ENCODE results near the gene SOBP.
"Not testable (repeated sequence)": the region's sequence is repeated elsewhere in the genome, so short reads cannot be mapped to it uniquely, and the experiment has no call there.

Gene SOBP

DNA sequence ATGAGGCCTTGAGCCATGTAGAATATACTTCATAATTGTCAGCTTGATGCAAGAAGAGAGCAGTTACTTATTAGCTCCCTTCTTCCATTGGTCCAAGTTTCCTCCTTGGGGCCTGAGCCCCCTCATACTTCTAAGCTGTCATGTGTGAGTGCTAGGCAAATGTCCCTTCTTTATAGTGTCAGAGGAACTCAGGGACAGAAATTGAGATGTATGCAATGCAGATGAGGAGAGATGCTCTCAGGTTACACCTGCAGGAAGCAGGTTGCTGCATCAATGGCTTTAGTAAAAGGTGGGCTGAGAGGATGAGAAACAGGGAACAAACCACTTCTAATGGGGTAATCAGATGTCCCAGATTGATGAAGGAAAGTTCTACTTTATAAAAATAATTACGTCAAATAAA lies 23.9 kb upstream of the SOBP start:
- no peak overlapping the region for H3K4me3 ChIP-seq (ENCODE audit: low read depth, low read length)
- DNase-seq (ENCODE audit: low read depth): no peak
- TF ChIP-seq, protein P1, sequence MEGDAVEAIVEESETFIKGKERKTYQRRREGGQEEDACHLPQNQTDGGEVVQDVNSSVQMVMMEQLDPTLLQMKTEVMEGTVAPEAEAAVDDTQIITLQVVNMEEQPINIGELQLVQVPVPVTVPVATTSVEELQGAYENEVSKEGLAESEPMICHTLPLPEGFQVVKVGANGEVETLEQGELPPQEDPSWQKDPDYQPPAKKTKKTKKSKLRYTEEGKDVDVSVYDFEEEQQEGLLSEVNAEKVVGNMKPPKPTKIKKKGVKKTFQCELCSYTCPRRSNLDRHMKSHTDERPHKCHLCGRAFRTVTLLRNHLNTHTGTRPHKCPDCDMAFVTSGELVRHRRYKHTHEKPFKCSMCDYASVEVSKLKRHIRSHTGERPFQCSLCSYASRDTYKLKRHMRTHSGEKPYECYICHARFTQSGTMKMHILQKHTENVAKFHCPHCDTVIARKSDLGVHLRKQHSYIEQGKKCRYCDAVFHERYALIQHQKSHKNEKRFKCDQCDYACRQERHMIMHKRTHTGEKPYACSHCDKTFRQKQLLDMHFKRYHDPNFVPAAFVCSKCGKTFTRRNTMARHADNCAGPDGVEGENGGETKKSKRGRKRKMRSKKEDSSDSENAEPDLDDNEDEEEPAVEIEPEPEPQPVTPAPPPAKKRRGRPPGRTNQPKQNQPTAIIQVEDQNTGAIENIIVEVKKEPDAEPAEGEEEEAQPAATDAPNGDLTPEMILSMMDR (conservative IDR thresholded peaks at IDR 0.05; ENCODE audit: low read depth, low read length): no peak

DNA sequence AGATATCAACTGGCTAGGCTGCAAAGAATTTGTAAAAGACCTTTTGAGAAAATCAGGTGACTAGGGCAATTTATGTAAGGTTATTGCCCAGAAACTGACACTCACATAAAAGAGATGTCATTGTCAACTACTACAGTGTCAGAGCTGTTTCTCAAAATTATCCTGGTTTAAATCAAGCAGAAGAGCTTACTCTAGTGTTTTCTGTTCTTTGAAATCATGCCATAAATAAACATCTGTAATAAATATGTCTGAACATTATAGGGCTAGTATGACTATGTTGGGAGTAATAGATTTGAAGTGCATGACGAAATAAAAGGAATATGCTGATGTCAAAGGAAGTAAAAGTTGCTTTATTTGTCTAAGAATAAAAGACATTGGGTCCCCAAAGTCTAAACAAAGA lies 19.6 kb upstream of the SOBP start:
- TF ChIP-seq, protein P1 (conservative IDR thresholded peaks at IDR 0.05; ENCODE audit: low read depth, low read length): no peak
- DNase-seq (ENCODE audit: low read depth): no peak
- no peak overlapping the region for H3K4me3 ChIP-seq (ENCODE audit: low read depth, low read length)

DNA sequence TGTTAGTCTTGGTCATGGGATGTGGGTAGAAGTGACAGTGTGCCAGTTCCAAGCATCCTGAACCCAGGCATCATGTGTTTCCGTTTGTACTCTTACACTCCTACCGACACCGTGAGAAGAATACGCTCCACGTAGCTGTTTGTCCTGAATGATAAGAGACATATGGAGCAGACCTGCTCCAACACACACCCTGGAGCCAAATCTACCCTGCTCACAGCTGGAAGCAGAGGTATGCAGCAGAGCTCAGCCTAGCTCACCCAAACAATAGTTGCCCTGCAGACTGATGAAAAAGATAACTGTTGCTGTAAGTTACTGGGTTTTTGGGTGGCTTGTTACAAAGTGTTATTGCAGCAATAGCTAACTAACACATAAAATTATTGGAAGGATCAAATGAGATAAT lies 16.3 kb upstream of the SOBP start:
- TF ChIP-seq, protein P1 (conservative IDR thresholded peaks at IDR 0.05; ENCODE audit: low read depth, low read length): no peak
- H3K4me3 ChIP-seq (ENCODE audit: low read depth, low read length): no peak overlapping the region
- no peak for DNase-seq (ENCODE audit: low read depth)

DNA sequence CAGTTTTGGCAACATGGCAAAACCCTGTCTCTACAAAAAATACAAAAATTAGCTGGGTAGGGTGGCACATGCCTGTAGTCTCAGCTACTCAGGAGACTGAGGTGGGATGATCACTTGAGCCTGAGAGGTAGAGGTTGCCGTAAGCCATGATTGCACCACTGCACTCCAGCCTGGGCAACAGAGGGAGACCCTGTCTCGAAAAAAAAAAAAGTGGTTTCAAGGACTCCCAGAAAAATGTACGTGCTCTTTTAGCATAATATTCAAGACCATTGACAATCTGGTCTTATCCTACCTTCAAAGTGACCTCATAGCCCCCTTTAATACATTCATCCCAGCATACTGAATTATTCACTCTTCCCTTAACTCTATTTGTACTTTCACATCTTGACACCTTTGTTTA lies 14.6 kb upstream of the SOBP start:
- DNase-seq (ENCODE audit: low read depth): not testable (repeated sequence)

DNA sequence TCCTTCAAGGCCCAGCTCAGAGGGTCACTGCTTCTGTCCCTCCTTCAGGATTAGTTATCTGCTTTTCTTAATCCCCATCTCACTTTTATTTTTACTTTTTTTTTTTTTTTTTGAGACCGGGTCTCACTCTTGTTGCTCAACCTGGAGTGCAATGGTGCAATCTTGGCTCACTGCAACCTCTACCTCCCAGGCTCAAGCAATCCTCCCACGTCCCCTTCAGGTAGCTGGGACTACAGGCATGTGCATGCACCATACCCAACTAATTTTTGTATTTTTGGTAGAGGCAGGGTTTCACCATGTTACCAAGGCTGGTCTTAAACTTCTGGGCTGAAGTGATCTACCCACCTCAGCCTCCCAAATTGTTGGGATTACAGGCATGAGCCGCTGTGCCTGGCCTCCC lies 14.1 kb upstream of the SOBP start:
- DNase-seq (ENCODE audit: low read depth): not testable (repeated sequence)

More for the DNA sequence above, 14.6 kb upstream of the SOBP start:
- not testable (repeated sequence) for H3K4me3 ChIP-seq (ENCODE audit: low read depth, low read length)

DNA sequence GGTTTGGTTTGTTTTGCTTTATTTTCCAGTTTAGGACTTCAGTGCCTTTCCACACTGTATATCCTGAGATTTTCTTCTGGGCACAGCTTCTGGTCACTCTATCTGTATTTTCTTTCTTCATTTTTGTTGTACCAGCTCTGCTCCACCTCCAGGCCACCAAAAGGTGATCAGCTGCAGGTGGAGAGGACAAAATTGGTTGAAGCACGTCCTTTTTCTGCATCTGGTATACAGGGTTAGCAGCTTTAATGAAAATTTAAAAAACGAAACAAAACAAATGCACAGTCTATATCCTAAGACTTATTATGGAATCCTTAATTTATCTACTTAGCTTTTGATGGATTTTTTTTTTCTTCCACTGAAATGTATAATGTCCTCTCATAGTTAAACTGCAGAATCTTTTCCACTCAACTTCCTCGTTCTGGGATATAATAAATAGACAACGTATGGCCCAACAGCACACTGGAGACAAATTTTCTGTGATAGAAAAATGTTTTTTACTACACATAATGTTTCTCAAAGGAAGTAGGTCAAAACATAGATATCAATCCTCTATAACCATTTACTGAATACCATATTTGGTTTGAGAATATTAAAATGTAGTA lies 10.7 kb upstream of the SOBP start:
- TF ChIP-seq, protein P1 (conservative IDR thresholded peaks at IDR 0.05; ENCODE audit: low read depth, low read length): no peak
- H3K4me3 ChIP-seq (ENCODE audit: low read depth, low read length): no peak overlapping the region
- no peak for DNase-seq (ENCODE audit: low read depth)

More for the DNA sequence above, 14.1 kb upstream of the SOBP start:
- H3K4me3 ChIP-seq (ENCODE audit: low read depth, low read length): not testable (repeated sequence)

DNA sequence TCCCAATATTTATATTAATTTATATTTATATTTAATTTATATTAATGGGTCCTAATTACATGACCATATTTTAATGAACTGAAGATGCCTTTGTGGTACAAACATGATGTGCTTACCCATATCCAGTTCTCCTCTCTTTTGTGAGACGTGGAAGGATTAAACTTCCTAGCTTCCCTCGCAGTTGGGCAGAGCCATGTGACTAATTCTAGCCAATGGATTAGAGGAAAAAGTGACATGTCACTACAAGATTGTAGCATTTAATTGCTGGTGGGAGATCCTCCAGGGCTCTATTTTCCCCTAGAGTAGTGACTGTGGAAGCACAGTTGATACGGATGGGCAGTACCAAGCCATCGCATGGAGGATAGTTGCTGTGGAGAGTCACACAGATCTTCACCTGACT lies 4.8 kb upstream of the SOBP start:
- no peak overlapping the region for H3K4me3 ChIP-seq (ENCODE audit: low read depth, low read length)
- TF ChIP-seq, protein P1 (conservative IDR thresholded peaks at IDR 0.05; ENCODE audit: low read depth, low read length): no peak

DNA sequence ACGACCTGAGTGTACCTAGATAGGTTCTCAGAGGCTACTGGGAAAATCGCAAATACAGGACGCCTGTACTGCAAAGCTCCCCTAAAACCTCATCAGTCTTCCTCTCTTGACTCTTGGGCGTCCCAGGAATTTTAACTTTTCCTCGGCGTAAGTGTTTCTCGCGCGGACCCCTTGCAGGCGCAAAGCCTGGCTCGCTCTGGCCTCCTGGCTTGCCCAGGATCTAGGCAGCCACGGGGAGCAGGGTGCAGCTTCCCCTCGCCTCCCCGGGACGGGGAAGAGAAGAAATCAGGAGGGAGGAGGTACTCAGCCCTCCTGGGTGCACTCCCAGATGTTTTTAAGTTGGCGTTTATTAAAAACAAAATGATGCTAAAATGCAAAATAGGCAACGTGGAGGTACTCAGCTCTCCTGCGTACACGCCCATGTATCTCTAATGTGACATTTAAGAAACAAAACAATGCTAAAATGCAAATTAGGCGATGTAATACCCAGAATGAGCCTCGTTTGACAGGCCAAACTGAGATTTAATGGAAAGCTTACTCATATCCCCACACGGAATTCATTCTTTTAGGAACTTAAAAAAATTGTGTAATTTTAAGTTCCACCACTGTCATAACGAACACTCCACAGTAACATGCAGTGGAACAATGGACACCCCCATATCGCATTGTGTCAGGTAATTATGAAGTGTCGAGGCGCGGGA lies 1.6 kb upstream of the SOBP start:
- TF ChIP-seq, protein P1 (conservative IDR thresholded peaks at IDR 0.05; ENCODE audit: low read depth, low read length): no peak
- peak overlapping the region; percentile 62 for H3K4me3 ChIP-seq (ENCODE audit: low read depth, low read length)
- DNase-seq (ENCODE audit: low read depth): no peak

More for the DNA sequence above, 4.8 kb upstream of the SOBP start:
- no peak for DNase-seq (ENCODE audit: low read depth)

Measured in choroid plexus epithelial cell (primary cell).